ENCODE results near the gene KIF20B.
"Not testable (repeated sequence)": the region's sequence is repeated elsewhere in the genome, so short reads cannot be mapped to it uniquely, and the experiment has no call there.

The KIF20B gene

GRCh38 chr10:89685936-89686335 lies 15.5 kb upstream of the KIF20B start:
- no peak for DNase-seq (ENCODE audit: low spot score)

GRCh38 chr10:89690027-89690426 lies 11.4 kb upstream of the KIF20B start:
- no peak for DNase-seq (ENCODE audit: low spot score)

GRCh38 chr10:89692416-89692815 lies 9.0 kb upstream of the KIF20B start:
- no peak for DNase-seq (ENCODE audit: low spot score)

GRCh38 chr10:89693176-89693575 lies 8.2 kb upstream of the KIF20B start:
- no peak for DNase-seq (ENCODE audit: low spot score)

GRCh38 chr10:89695307-89695706 lies 6.1 kb upstream of the KIF20B start:
- no peak for DNase-seq (ENCODE audit: low spot score)

GRCh38 chr10:89697946-89698345 lies 3.4 kb upstream of the KIF20B start:
- DNase-seq (ENCODE audit: low spot score) = no peak

GRCh38 chr10:89699581-89700064 lies 1.8 kb upstream of the KIF20B start:
- DNase-seq (ENCODE audit: low spot score) = no peak

GRCh38 chr10:89700923-89701241 lies 508 bp upstream of the KIF20B start:
- no peak for DNase-seq (ENCODE audit: low spot score)

GRCh38 chr10:89702121-89702480 lies 711 bp downstream of the KIF20B start:
- DNase-seq (ENCODE audit: low spot score) = no peak

- no peak for DNase-seq (ENCODE audit: low spot score)
Observed at GRCh38 chr10:89705466-89705865, 4.1 kb downstream of the KIF20B start.

- no peak for DNase-seq (ENCODE audit: low spot score)
Observed at GRCh38 chr10:89706011-89706410, 4.6 kb downstream of the KIF20B start.

- no peak for DNase-seq (ENCODE audit: low spot score)
Observed at GRCh38 chr10:89707372-89707771, 6.0 kb downstream of the KIF20B start.

GRCh38 chr10:89710753-89711152 lies 9.4 kb downstream of the KIF20B start:
- DNase-seq (ENCODE audit: low spot score) = no peak

GRCh38 chr10:89734616-89735015 lies 33.2 kb downstream of the KIF20B start:
- DNase-seq (ENCODE audit: low spot score) = no peak

- DNase-seq (ENCODE audit: low spot score) = no peak
Observed at GRCh38 chr10:89738551-89739209, 37.3 kb downstream of the KIF20B start.

GRCh38 chr10:89741126-89741762 lies 39.9 kb downstream of the KIF20B start:
- DNase-seq (ENCODE audit: low spot score) = no peak

- DNase-seq (ENCODE audit: low spot score) = peak; percentile 30
Observed at GRCh38 chr10:89744026-89744425, 42.6 kb downstream of the KIF20B start.

- DNase-seq (ENCODE audit: low spot score) = no peak
Observed at GRCh38 chr10:89745903-89746302, 44.5 kb downstream of the KIF20B start.

GRCh38 chr10:89750441-89750840 lies 49.1 kb downstream of the KIF20B start:
- no peak for DNase-seq (ENCODE audit: low spot score)

GRCh38 chr10:89755374-89755773 lies 54.0 kb downstream of the KIF20B start:
- no peak for DNase-seq (ENCODE audit: low spot score)

GRCh38 chr10:89759531-89759930 lies 58.1 kb downstream of the KIF20B start:
- no peak for DNase-seq (ENCODE audit: low spot score)

- DNase-seq (ENCODE audit: low spot score) = not testable (repeated sequence)
Observed at GRCh38 chr10:89763671-89764070, 62.3 kb downstream of the KIF20B start.

- DNase-seq (ENCODE audit: low spot score) = no peak
Observed at GRCh38 chr10:89771684-89772083, 70.3 kb downstream of the KIF20B start.

GRCh38 chr10:89773081-89773480 lies 71.7 kb downstream of the KIF20B start:
- no peak for DNase-seq (ENCODE audit: low spot score)
